Vagina (tissue), 2 donors: Measurements from ENCODE around the gene KCNA10.

Experiments used
- POLR2A ChIP-seq, 2 donors: fragments of 450-650 bp; IDR thresholded peaks; one replicate each; pipeline ENCODE4 v1.6.1; 2017; ENCODE audit warnings: antibody characterized with exemption in 2 of 2, mild to moderate bottlenecking in 2 of 2, moderate library complexity in 2 of 2
- POLR2AphosphoS5 ChIP-seq, 2 donors: sonication (generic); formaldehyde crosslinking; IDR thresholded peaks; one replicate each; pipeline ENCODE4 v1.9.0; 2017; ENCODE audit warnings: antibody characterized with exemption in 2 of 2, mild to moderate bottlenecking in 2 of 2, low read depth in 1 of 2; ENCODE audit not compliant: insufficient read depth in 1 of 2
- TF ChIP-seq, protein P1 (sequence below), 3 experiments: fragments of 450-650 bp in 2 of 3; fragments of 200-600 bp in 1 of 3; sonication (generic) in 1 of 3; IDR thresholded peaks; one replicate each; pipeline ENCODE4 v1.5.1; 2017 to 2019; ENCODE audit warnings: antibody characterized with exemption in 3 of 3, mild to moderate bottlenecking in 2 of 3, moderate library complexity in 2 of 3

DNA sequence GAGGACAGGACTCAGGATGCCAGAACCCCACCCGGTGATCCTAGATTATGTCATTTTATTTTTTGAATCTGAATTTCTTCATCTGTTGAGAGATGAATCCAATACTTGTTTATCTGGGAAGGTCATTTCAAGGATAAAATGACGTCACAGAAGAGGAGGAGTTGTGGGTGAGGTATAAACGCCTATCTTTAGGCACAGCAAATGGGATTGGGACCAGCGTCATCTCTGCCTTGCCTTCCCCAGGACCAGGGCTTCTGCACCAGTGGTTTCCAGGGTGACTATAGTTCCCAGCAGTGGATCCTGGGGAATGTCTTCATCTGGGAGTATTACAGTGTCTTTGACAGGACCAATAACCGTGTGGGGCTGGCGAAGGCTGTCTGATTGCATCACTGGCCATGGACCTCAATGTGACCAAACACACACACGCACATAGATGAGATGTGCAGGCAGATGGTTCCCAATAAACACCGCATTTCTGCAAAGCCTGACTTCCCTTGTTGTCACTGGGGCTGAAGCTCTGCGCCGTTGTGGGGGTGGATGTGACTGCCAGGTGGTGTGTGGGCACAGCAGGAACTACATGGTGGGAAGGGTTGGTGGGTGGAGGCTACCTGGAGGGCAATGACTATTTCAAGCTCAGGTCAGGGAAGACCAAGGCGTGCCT, 28.1 kb downstream of the KCNA10 start:
- TF ChIP-seq, protein P1, sequence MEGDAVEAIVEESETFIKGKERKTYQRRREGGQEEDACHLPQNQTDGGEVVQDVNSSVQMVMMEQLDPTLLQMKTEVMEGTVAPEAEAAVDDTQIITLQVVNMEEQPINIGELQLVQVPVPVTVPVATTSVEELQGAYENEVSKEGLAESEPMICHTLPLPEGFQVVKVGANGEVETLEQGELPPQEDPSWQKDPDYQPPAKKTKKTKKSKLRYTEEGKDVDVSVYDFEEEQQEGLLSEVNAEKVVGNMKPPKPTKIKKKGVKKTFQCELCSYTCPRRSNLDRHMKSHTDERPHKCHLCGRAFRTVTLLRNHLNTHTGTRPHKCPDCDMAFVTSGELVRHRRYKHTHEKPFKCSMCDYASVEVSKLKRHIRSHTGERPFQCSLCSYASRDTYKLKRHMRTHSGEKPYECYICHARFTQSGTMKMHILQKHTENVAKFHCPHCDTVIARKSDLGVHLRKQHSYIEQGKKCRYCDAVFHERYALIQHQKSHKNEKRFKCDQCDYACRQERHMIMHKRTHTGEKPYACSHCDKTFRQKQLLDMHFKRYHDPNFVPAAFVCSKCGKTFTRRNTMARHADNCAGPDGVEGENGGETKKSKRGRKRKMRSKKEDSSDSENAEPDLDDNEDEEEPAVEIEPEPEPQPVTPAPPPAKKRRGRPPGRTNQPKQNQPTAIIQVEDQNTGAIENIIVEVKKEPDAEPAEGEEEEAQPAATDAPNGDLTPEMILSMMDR (IDR thresholded peaks at IDR 0.05), result no peak
- TF ChIP-seq POLR2A (IDR thresholded peaks at IDR 0.05) (no peak), POLR2AphosphoS5 (IDR thresholded peaks at IDR 0.05; ENCODE audit: insufficient read depth in 1 of 2, low read depth in 1 of 2) (no peak)
